Stimulated activated CD4-positive, alpha-beta T cell treated with anti-CD3 and anti-CD28 coated beads, Interleukin-15, amount 100 ng/mL, for 48 hours (primary cell): Measurements from ENCODE around the gene MS4A10.
A peak's percentile ranks its signal among the peaks of the same experiment; 100 is the strongest.

ENCODE experiments used
- DNase-seq, 2 donors: peaks; one replicate each; pipeline ENCODE4 v3.0.0-alpha.2; 2020; ENCODE audit warnings: low read depth in 2 of 2

Gene MS4A10

GRCh38 chr11:60825118-60825517 is 40.0 kb downstream of the MS4A10 start:
- DNase-seq: no peak

GRCh38 chr11:60825790-60826189 is 40.7 kb downstream of the MS4A10 start:
- DNase-seq: no peak

- DNase-seq: no peak
Observed at GRCh38 chr11:60830478-60831142, 45.5 kb downstream of the MS4A10 start.

GRCh38 chr11:60831143-60831500 is 46.0 kb downstream of the MS4A10 start:
- peak; percentile 65 to 75 for DNase-seq

- DNase-seq: no peak
Observed at GRCh38 chr11:60831501-60832079, 46.5 kb downstream of the MS4A10 start.

- no peak for DNase-seq
Observed at GRCh38 chr11:60834742-60835533, 49.8 kb downstream of the MS4A10 start.

GRCh38 chr11:60835534-60835846 is 50.4 kb downstream of the MS4A10 start:
- DNase-seq: no peak

GRCh38 chr11:60836866-60837515 is 51.9 kb downstream of the MS4A10 start:
- DNase-seq: no peak

GRCh38 chr11:60838132-60838531 is 53.0 kb downstream of the MS4A10 start:
- DNase-seq: no peak

- DNase-seq: no peak
Observed at GRCh38 chr11:60840470-60841430, 55.6 kb downstream of the MS4A10 start.

GRCh38 chr11:60841797-60842667 is 56.9 kb downstream of the MS4A10 start, which contains the start of gene CCDC86:
CCDC86 (plus strand) TSS chr11:60842113; CDS start chr11:60842125, 12 bp downstream.
- peak; percentile 96 to 97 for DNase-seq

GRCh38 chr11:60842668-60843600 is 57.8 kb downstream of the MS4A10 start:
- no peak for DNase-seq

GRCh38 chr11:60844045-60844869 is 59.1 kb downstream of the MS4A10 start:
- no peak for DNase-seq

- no peak for DNase-seq
Observed at GRCh38 chr11:60844870-60845221, 59.7 kb downstream of the MS4A10 start.

GRCh38 chr11:60845338-60845737 is 60.2 kb downstream of the MS4A10 start:
- no peak for DNase-seq

GRCh38 chr11:60847281-60847680 is 62.1 kb downstream of the MS4A10 start:
- DNase-seq: no peak

GRCh38 chr11:60847896-60848295 is 62.8 kb downstream of the MS4A10 start:
- no peak for DNase-seq

- DNase-seq: no peak
Observed at GRCh38 chr11:60848714-60849151, 63.6 kb downstream of the MS4A10 start.
